OCI-LY7 (cell line): ENCODE data around the gene KCNAB2. TPM values are rescaled to one million over a fixed set of nuclear protein-coding genes. Genes with fewer than 3 reads are reported as not detected.

ENCODE experiments used
- BruUV-seq: library from RNA; stranded (reverse); fragments of 400-500 nt; replicated peaks from 2 replicates; lab custom pipeline; 2021; lab: Mats Ljungman, UMichigan
- CTCF ChIA-PET: fragments of 300-600 bp; sonication (Branson Sonifier 250); formaldehyde crosslinking; loops from one replicate; lab custom pipeline; 2022; ENCODE audit warnings: antibody characterized with exemption; ENCODE audit not compliant: unreplicated experiment; lab: Charles Lee
- POLR2A ChIA-PET: fragments of 300-600 bp; sonication (Branson Sonifier 250); formaldehyde crosslinking; loops from one replicate; lab custom pipeline; 2022; ENCODE audit warnings: antibody characterized with exemption; lab: Charles Lee
- DNase-seq: peaks from one replicate; pipeline ENCODE4 v3.0.0-alpha.2; 2015; ENCODE audit warnings: low spot score
- H2AFZ ChIP-seq: fragments of 200-600 bp; sonication (generic), shearing (Covaris generic); 2 replicates; pipeline ENCODE4 v1.6.1; 2014; ENCODE audit warnings: mild to moderate bottlenecking, antibody characterized with exemption, low read length, moderate library complexity
- H3K27ac ChIP-seq: fragments of 200-600 bp; sonication (generic); 2 replicates; pipeline ENCODE4 v1.5.1; 2014; ENCODE audit warnings: mixed run types, low read depth, mild to moderate bottlenecking, moderate library complexity, low read length, inconsistent platforms; ENCODE audit not compliant: poor library complexity, severe bottlenecking
- H3K36me3 ChIP-seq: fragments of 200-600 bp; sonication (generic); 2 replicates; pipeline ENCODE4 v1.6.1; 2014; ENCODE audit warnings: mild to moderate bottlenecking, antibody characterized with exemption, low read length, moderate library complexity, mixed read lengths; ENCODE audit not compliant: insufficient read depth
- H3K4me1 ChIP-seq: fragments of 200-600 bp; sonication (generic); 2 replicates; pipeline ENCODE4 v1.5.1; 2014; ENCODE audit warnings: mild to moderate bottlenecking, low read length; ENCODE audit not compliant: insufficient read depth, poor library complexity, severe bottlenecking
- H3K4me2 ChIP-seq: fragments of 200-600 bp; sonication (generic); 2 replicates; pipeline ENCODE4 v1.6.1; 2014; ENCODE audit warnings: mild to moderate bottlenecking, low read length
- H3K4me3 ChIP-seq: fragments of 200-600 bp; sonication (generic); 2 replicates; pipeline ENCODE4 v1.5.1; 2014; ENCODE audit warnings: mild to moderate bottlenecking, low read depth, low read length; ENCODE audit not compliant: poor library complexity, severe bottlenecking
- H3K79me2 ChIP-seq: fragments of 200-600 bp; sonication (generic); 2 replicates; pipeline ENCODE4 v1.6.1; 2016; ENCODE audit warnings: low read depth, mild to moderate bottlenecking, low read length, moderate library complexity, mixed read lengths; ENCODE audit not compliant: insufficient read depth
- H3K9me2 ChIP-seq: fragments of 200-600 bp; sonication (generic); 2 replicates; pipeline ENCODE4 v1.6.1; 2016; ENCODE audit warnings: mild to moderate bottlenecking, low read length, mixed read lengths; ENCODE audit not compliant: insufficient read depth
- H3K9me3 ChIP-seq: fragments of 200-600 bp; sonication (generic); 2 replicates; pipeline ENCODE4 v1.6.1; 2014; ENCODE audit warnings: mild to moderate bottlenecking, mixed run types, low read length, mixed read lengths
- H4K20me1 ChIP-seq: fragments of 200-600 bp; sonication (generic); 2 replicates; pipeline ENCODE4 v1.6.1; 2014; ENCODE audit warnings: mild to moderate bottlenecking, antibody characterized with exemption, low read length, moderate library complexity, mixed read lengths; ENCODE audit not compliant: insufficient read depth
- CTCF ChIP-seq: fragments of 200-600 bp; sonication (generic); conservative IDR thresholded peaks from 2 replicates; pipeline ENCODE4 v1.5.1; 2014; ENCODE audit warnings: mild to moderate bottlenecking, antibody characterized with exemption, low read length, moderate library complexity, mixed read lengths
- EZH2phosphoT487 ChIP-seq: fragments of 200-600 bp; sonication (generic); IDR thresholded peaks from 2 replicates; pipeline ENCODE4 v1.6.1; 2018; ENCODE audit warnings: low read depth, borderline replicate concordance, mild to moderate bottlenecking, mixed run types, antibody characterized with exemption, low read length, moderate library complexity, mixed read lengths
- intact Hi-C: fragments of 100-400 bp; cut with micrococcal nuclease; formaldehyde crosslinking; loops from one replicate; pipeline ENCODE4 v1.10.0; 2022; ENCODE audit not compliant: unreplicated experiment
- total RNA-seq, 2 experiments: library from RNA; depleted of rRNA in 1 of 2; stranded (reverse); fragments of >200 nt in 1 of 2; shearing (Covaris generic) in 1 of 2; gene quantifications; 2 replicates each; pipeline ENCODE4 v1.2.3, GENCODE V29; 2014 to 2022

KCNAB2 gene
- total RNA-seq, 2 experiments from 2014 or later, result 46.7 to 133 TPM

GRCh38 chr1:6071219-6071618 lies 25.5 kb downstream of the KCNAB2 start:
- Histone ChIP-seq H3K27ac (no peak overlapping the region), H4K20me1 (no peaks in the 10 kb centered on the region), H3K4me1 (no peaks in the 10 kb centered on the region), H3K4me3 (no peak overlapping the region), H2AFZ (no peak overlapping the region), H3K36me3 (0 out of 2 replicates have a peak, but pooled peaks cover 6% of the 10 kb centered on the region), H3K79me2 (no peaks in the 10 kb centered on the region), H3K9me3 (no peaks in the 10 kb centered on the region), H3K9me2 (no peaks in the 10 kb centered on the region), H3K4me2 (no peak overlapping the region)
- DNase-seq, result no peak
- BruUV-seq, result no TSS peak
- ChIA-PET CTCF (no interaction called here), POLR2A (no interaction called here)
- TF ChIP-seq EZH2phosphoT487, result no peak
- TF ChIP-seq CTCF, result no peak
- intact Hi-C loops, result no loop called here

GRCh38 chr1:6072774-6073479 lies 27.2 kb downstream of the KCNAB2 start:
- intact Hi-C loops, result no loop called here
- TF ChIP-seq CTCF, result no peak
- TF ChIP-seq EZH2phosphoT487, result no peak
- ChIA-PET POLR2A (no interaction called here), CTCF (no interaction called here)
- Histone ChIP-seq H3K9me3 (no peaks in the 10 kb centered on the region), H3K4me1 (no peaks in the 10 kb centered on the region), H3K4me2 (no peak overlapping the region), H2AFZ (no peak overlapping the region), H3K9me2 (no peaks in the 10 kb centered on the region), H3K36me3 (0 out of 2 replicates have a peak, but pooled peaks cover 6% of the 10 kb centered on the region), H3K27ac (no peak overlapping the region), H3K79me2 (no peaks in the 10 kb centered on the region), H3K4me3 (no peak overlapping the region), H4K20me1 (no peaks in the 10 kb centered on the region)
- DNase-seq, result no peak
- no TSS peak for BruUV-seq

GRCh38 chr1:6073480-6074053 lies 27.9 kb downstream of the KCNAB2 start:
- no peaks in the 10 kb centered on the region for H3K4me1 ChIP-seq
- no peak overlapping the region for H2AFZ ChIP-seq
- H3K9me2 ChIP-seq, result no peaks in the 10 kb centered on the region
- H3K27ac ChIP-seq, result no peak overlapping the region
- H3K79me2 ChIP-seq, result no peaks in the 10 kb centered on the region
- DNase-seq, result no peak
- CTCF ChIA-PET, result no interaction called here
- intact Hi-C loops, result no loop called here
- no peaks in the 10 kb centered on the region for H3K9me3 ChIP-seq
- H3K4me3 ChIP-seq, result no peak overlapping the region
- 0 out of 2 replicates have a peak, but pooled peaks cover 6% of the 10 kb centered on the region for H3K36me3 ChIP-seq
- no TSS peak for BruUV-seq
- H4K20me1 ChIP-seq, result no peaks in the 10 kb centered on the region
- POLR2A ChIA-PET, result no interaction called here
- H3K4me2 ChIP-seq, result no peak overlapping the region
- TF ChIP-seq EZH2phosphoT487 (no peak), CTCF (no peak)
